ENCODE measurements around the gene CCNH.

Gene CCNH

DNA sequence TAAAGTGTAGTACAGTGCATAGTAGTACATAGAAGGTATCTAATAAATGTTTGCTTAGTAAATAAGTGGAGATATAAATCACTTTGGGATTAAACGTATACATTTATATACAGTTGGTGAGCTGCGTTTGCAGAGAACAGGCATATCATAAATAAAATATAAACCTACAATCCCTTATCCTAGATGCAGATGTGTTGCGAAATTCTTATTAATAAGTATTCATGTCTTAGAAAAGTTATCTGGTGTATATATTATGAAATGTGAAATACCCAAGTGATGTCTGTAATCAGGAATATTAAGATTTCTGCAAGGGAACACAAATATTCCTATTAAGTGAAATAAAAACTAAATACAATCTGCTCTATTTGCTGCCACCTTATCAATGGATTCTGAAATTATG, 8.8 kb downstream of the CCNH start:
- Histone ChIP-seq H3K9me3 (ENCODE audit: control insufficient read depth, insufficient read depth, low read depth, low read length) (no peaks in the 10 kb centered on the region), H3K36me3 (ENCODE audit: control insufficient read depth, insufficient read depth, low read length) (peaks cover 98% of the 10 kb centered on the region)

DNA sequence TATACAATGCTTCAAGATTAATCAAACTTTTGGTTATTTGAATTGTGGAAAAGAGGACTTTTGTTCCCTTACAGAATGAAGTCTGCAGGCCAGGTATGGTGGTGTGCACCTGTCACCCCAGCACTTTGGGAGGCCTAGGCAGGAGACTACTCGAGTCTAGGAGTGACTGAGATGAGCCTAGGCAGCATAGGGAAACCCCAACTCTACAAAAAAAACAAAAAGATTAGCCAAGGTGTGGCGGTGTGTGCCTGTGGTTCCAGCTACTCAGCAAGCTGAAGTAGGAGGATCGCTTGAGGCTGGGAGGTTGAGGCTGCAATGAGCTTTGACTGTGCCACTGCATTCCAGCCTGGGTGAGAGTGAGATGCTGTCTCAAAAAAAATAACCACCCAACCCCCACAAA, 9.3 kb downstream of the CCNH start:
- no peaks in the 10 kb centered on the region for H3K27me3 ChIP-seq (ENCODE audit: control insufficient read depth, insufficient read depth, low read length)
- H3K4me1 ChIP-seq (ENCODE audit: control insufficient read depth, insufficient read depth, low read length): no peaks in the 10 kb centered on the region
- no peak overlapping the region for H3K27ac ChIP-seq (ENCODE audit: low read depth, low read length)
- H3K9ac ChIP-seq (ENCODE audit: low read length): no peak overlapping the region
- no peaks in the 10 kb centered on the region for H3K9me3 ChIP-seq (ENCODE audit: control insufficient read depth, insufficient read depth, low read depth, low read length)
- H3K4me3 ChIP-seq (ENCODE audit: low read depth, low read length): no peak overlapping the region
- peaks cover 97% of the 10 kb centered on the region for H3K36me3 ChIP-seq (ENCODE audit: control insufficient read depth, insufficient read depth, low read length)

More for the DNA sequence above, 8.8 kb downstream of the CCNH start:
- H3K27ac ChIP-seq (ENCODE audit: low read depth, low read length): no peak overlapping the region
- H3K4me1 ChIP-seq (ENCODE audit: control insufficient read depth, insufficient read depth, low read length): no peaks in the 10 kb centered on the region
- no peak overlapping the region for H3K4me3 ChIP-seq (ENCODE audit: low read depth, low read length)
- no peaks in the 10 kb centered on the region for H3K27me3 ChIP-seq (ENCODE audit: control insufficient read depth, insufficient read depth, low read length)
- no peak overlapping the region for H3K9ac ChIP-seq (ENCODE audit: low read length)

DNA sequence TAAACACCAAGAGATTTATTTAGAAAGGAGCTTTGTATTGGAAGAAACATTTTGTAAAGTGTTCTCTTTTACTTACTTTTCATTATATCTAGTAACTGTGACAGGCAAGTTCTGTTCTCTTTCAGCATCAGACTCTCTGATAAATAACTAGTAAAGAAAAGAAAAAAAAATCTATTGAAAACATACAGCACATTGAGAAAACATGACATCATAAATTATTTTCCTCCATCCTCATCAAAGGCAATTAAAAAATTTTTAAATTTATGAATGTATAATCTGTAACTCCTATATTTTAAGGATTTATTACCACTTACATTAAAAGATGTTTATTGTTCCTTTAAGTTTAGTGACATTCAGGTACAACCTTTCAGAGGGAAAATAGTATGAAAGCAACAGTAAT, 11.1 kb downstream of the CCNH start:
- Histone ChIP-seq H3K9me3 (ENCODE audit: control insufficient read depth, insufficient read depth, low read depth, low read length) (no peaks in the 10 kb centered on the region), H3K9ac (ENCODE audit: low read length) (no peak overlapping the region), H3K36me3 (ENCODE audit: control insufficient read depth, insufficient read depth, low read length) (peaks cover 97% of the 10 kb centered on the region), H3K27ac (ENCODE audit: low read depth, low read length) (no peak overlapping the region), H3K4me3 (ENCODE audit: low read depth, low read length) (no peak overlapping the region), H3K4me1 (ENCODE audit: control insufficient read depth, insufficient read depth, low read length) (no peaks in the 10 kb centered on the region), H3K27me3 (ENCODE audit: control insufficient read depth, insufficient read depth, low read length) (no peaks in the 10 kb centered on the region)

DNA sequence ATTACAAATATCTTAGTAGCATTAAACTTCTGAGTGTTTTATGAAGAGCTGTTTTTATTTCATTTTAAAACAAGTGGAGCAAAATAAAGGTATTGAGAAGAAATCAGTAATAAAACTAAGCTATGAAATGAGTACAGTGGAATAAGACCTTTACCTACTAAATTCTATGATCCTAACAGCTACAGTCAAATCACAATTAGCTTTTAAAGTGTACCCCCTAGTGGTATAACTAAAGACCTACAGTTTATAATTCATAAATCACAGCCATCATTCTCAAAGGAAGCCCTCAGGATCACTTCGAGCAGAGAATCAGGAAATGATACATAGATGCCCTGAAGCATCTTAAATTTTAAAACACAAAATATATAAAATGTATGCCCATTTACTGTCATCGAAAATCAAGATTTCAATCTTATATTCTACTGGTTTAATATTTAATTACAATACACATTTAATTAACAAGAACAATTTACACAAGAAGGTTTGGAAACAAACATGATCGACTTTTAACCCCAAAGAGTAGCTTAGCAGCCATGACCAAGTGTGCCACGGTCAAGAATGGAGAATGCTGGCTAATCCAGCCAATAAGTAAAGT, 12.3 kb downstream of the CCNH start:
- no peak overlapping the region for H3K4me3 ChIP-seq (ENCODE audit: low read depth, low read length)
- peaks cover 96% of the 10 kb centered on the region for H3K36me3 ChIP-seq (ENCODE audit: control insufficient read depth, insufficient read depth, low read length)
- no peak overlapping the region for H3K27ac ChIP-seq (ENCODE audit: low read depth, low read length)
- H3K4me1 ChIP-seq (ENCODE audit: control insufficient read depth, insufficient read depth, low read length): no peaks in the 10 kb centered on the region
- no peaks in the 10 kb centered on the region for H3K9me3 ChIP-seq (ENCODE audit: control insufficient read depth, insufficient read depth, low read depth, low read length)
- H3K9ac ChIP-seq (ENCODE audit: low read length): no peak overlapping the region
- no peaks in the 10 kb centered on the region for H3K27me3 ChIP-seq (ENCODE audit: control insufficient read depth, insufficient read depth, low read length)

DNA sequence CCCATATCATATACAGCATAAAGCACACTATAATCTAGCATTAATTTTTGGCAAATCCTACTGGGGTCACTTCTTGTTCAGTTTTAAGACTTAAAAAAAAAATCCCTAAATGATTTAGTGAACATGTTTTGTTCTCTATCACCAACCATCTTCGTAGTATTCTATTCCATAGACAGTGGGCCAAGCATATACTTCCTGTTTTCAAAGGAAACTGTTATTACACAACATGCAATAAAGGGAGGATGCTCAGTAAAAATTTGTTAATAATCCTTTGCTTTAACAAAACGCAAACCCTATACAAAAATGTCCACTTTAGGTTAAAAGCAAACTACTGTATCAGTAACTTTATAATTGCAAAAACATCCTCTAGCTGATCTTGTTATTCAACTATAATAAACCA, 13.0 kb downstream of the CCNH start:
- no peaks in the 10 kb centered on the region for H3K4me1 ChIP-seq (ENCODE audit: control insufficient read depth, insufficient read depth, low read length)
- H3K9me3 ChIP-seq (ENCODE audit: control insufficient read depth, insufficient read depth, low read depth, low read length): no peaks in the 10 kb centered on the region
- H3K36me3 ChIP-seq (ENCODE audit: control insufficient read depth, insufficient read depth, low read length): peaks cover 96% of the 10 kb centered on the region
- H3K4me3 ChIP-seq (ENCODE audit: low read depth, low read length): no peak overlapping the region
- H3K27ac ChIP-seq (ENCODE audit: low read depth, low read length): no peak overlapping the region
- H3K27me3 ChIP-seq (ENCODE audit: control insufficient read depth, insufficient read depth, low read length): no peaks in the 10 kb centered on the region
- no peak overlapping the region for H3K9ac ChIP-seq (ENCODE audit: low read length)

DNA sequence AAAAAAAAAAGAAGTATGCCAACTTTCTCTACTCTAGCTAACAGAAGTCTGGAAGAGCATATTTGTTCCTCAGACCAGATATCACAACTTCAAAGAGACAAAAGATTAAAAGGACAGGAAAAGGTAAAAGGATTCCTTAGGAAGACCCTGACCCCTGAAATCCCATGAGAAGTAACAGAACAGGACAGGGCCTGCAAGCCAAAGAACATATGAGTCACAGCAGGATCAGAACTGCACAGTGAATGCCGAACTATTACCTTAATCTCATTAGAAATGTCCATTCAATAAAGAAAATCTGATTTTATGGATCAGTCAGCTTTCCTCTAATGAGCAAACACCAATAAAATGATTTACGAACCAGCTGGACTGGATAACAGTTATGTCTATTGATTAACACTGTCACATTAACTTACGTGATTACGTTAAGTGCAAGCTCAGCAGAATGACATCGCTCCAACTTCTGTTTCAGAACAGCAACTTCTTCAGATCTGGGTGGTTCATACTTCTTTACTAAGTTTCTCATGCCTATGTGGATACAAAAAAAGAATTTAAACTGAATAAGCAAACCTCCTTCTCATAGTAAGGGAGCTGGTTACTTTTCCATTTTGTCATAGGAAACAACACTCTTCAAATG, 13.6 kb downstream of the CCNH start:
- H3K9ac ChIP-seq (ENCODE audit: low read length): no peak overlapping the region
- H3K4me3 ChIP-seq (ENCODE audit: low read depth, low read length): no peak overlapping the region
- no peaks in the 10 kb centered on the region for H3K4me1 ChIP-seq (ENCODE audit: control insufficient read depth, insufficient read depth, low read length)
- H3K27me3 ChIP-seq (ENCODE audit: control insufficient read depth, insufficient read depth, low read length): no peaks in the 10 kb centered on the region
- no peaks in the 10 kb centered on the region for H3K9me3 ChIP-seq (ENCODE audit: control insufficient read depth, insufficient read depth, low read depth, low read length)
- H3K27ac ChIP-seq (ENCODE audit: low read depth, low read length): no peak overlapping the region
- H3K36me3 ChIP-seq (ENCODE audit: control insufficient read depth, insufficient read depth, low read length): peaks cover 96% of the 10 kb centered on the region

DNA sequence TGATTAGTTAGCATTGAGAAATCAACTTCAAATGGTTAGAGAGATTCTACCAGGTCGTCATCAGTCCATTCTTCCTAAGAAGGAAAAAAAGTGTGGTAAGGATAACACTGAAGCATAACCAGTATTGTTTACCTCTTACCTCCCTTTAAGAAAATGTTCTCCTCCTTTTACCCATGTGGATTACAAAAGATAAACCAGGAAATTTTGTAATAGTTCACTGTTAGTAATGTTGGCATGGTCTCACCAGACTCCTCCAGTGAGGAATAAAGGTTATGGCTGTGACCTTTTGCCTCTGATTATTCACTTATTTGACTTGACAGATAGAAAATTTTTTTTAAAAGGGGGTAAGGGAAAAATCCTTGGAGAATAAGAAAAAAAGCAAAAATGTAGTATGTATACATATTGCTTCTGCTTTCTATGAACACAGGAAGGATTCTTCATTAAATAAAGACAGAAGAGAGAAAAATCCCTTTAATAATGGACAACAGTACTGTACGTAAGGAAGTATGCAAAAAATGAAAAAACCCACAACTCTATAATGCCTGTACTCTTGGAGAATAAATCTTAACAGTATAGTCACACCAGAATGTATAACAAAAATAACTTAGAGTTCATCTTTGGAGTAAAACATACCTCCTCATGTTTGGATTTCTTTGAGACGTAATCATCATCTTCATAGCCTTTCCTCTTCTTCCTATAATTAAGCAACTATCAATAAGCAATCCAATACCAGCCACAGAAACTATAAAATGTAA, 18.1 kb downstream of the CCNH start:
- no peak overlapping the region for H3K4me3 ChIP-seq (ENCODE audit: low read depth, low read length)
- no peaks in the 10 kb centered on the region for H3K27me3 ChIP-seq (ENCODE audit: control insufficient read depth, insufficient read depth, low read length)
- no peaks in the 10 kb centered on the region for H3K4me1 ChIP-seq (ENCODE audit: control insufficient read depth, insufficient read depth, low read length)
- no peak overlapping the region for H3K27ac ChIP-seq (ENCODE audit: low read depth, low read length)
- peaks cover 96% of the 10 kb centered on the region for H3K36me3 ChIP-seq (ENCODE audit: control insufficient read depth, insufficient read depth, low read length)
- H3K9me3 ChIP-seq (ENCODE audit: control insufficient read depth, insufficient read depth, low read depth, low read length): no peaks in the 10 kb centered on the region
- no peak overlapping the region for H3K9ac ChIP-seq (ENCODE audit: low read length)

DNA sequence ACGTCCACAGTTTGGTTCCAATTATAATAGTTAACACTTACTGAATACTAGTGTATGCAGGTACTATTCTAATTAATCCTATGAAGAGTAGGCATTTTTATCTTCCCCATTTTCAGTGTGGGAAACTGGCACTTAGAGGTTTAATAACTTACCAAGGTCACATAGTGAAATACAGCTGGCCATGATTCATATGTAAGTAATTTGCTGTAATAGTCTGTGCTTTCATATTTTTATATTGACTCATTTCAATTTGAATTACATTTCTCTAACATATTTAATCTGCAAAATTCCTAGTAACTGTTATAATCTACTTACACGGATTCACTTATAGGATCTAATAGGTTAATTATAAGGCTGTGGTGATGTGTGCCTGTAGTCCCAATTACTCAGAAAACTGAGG, 19.4 kb downstream of the CCNH start:
- Histone ChIP-seq H3K9me3 (ENCODE audit: control insufficient read depth, insufficient read depth, low read depth, low read length) (no peaks in the 10 kb centered on the region), H3K4me1 (ENCODE audit: control insufficient read depth, insufficient read depth, low read length) (no peaks in the 10 kb centered on the region), H3K36me3 (ENCODE audit: control insufficient read depth, insufficient read depth, low read length) (peaks cover 95% of the 10 kb centered on the region), H3K27ac (ENCODE audit: low read depth, low read length) (no peak overlapping the region), H3K4me3 (ENCODE audit: low read depth, low read length) (no peak overlapping the region), H3K9ac (ENCODE audit: low read length) (no peak overlapping the region), H3K27me3 (ENCODE audit: control insufficient read depth, insufficient read depth, low read length) (no peaks in the 10 kb centered on the region)

DNA sequence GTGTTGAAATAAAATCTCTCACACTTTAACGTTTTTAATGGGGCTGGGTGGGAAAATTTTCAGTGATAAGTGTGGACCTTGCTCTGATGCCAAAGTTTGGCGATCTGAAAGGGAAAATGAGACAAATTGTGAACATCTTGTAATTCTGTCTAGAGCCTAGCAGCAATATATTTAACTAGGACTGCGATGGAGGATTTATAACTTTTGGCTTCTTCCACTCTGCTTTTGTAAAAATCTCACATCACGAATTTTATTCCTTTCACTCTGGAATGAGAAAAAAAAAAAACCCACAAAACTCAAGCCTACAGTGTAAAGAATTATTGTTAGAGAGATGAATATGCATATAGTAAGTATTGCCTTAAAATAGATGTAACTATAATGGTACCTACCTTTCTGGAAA, 19.9 kb downstream of the CCNH start:
- Histone ChIP-seq H3K4me3 (ENCODE audit: low read depth, low read length) (no peak overlapping the region), H3K36me3 (ENCODE audit: control insufficient read depth, insufficient read depth, low read length) (peaks cover 96% of the 10 kb centered on the region), H3K4me1 (ENCODE audit: control insufficient read depth, insufficient read depth, low read length) (no peaks in the 10 kb centered on the region), H3K27ac (ENCODE audit: low read depth, low read length) (no peak overlapping the region), H3K27me3 (ENCODE audit: control insufficient read depth, insufficient read depth, low read length) (no peaks in the 10 kb centered on the region), H3K9ac (ENCODE audit: low read length) (no peak overlapping the region), H3K9me3 (ENCODE audit: control insufficient read depth, insufficient read depth, low read depth, low read length) (no peaks in the 10 kb centered on the region)

DNA sequence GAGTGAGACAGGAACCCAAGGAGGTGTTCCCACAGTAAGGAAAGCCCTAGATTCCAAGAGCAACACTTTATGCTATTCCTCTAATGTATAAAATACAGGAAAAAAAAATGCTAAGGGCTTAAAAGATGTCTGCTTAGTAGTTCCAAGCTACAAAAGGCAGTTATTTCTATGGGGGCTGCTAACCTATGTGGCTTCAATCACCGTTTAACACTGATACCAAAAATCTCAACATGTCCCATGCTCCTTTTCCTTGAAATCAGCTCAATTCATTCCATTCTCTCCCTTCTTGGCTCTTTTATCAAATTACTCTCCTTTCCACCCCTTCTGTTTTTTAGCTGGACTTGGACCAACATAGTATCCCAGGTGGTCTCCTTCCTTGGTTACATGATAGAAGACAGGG, 20.6 kb downstream of the CCNH start:
- Histone ChIP-seq H3K27me3 (ENCODE audit: control insufficient read depth, insufficient read depth, low read length) (no peaks in the 10 kb centered on the region), H3K9ac (ENCODE audit: low read length) (no peak overlapping the region), H3K27ac (ENCODE audit: low read depth, low read length) (no peak overlapping the region), H3K4me3 (ENCODE audit: low read depth, low read length) (no peak overlapping the region), H3K9me3 (ENCODE audit: control insufficient read depth, insufficient read depth, low read depth, low read length) (no peaks in the 10 kb centered on the region), H3K4me1 (ENCODE audit: control insufficient read depth, insufficient read depth, low read length) (no peaks in the 10 kb centered on the region), H3K36me3 (ENCODE audit: control insufficient read depth, insufficient read depth, low read length) (peaks cover 96% of the 10 kb centered on the region)

DNA sequence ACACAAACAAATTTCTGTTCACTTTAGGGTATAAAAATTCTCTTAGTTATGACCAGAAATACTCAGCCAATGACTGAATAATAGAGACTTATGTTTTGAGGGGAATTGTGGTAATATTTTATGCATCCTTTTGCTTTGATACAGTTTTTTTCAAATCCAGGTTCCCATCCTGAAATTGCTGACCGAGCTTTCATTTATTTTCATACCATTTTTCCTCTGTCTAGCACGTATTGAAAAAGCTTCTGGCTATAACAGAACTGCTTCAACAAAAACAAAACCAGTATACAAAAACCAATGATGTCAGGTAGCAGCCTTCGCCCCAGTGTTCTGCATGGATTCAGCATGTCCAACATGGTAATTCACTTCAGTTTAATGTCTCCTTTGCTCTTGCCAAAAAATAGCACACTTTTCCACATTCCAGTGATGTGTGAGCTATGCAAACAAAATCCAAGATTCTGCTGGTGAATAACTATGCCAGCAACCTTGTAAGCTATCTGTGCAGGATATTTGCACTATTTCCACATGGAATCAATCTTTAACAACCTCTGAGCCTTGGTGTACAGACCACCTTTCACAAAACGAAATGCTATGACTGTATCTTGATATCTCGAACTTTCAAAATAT, 22.0 kb downstream of the CCNH start:
- H3K36me3 ChIP-seq (ENCODE audit: control insufficient read depth, insufficient read depth, low read length): peaks cover 98% of the 10 kb centered on the region

More for the DNA sequence above, 22.0 kb downstream of the CCNH start:
- no peak overlapping the region for H3K27ac ChIP-seq (ENCODE audit: low read depth, low read length)
- H3K9ac ChIP-seq (ENCODE audit: low read length): no peak overlapping the region
- no peaks in the 10 kb centered on the region for H3K4me1 ChIP-seq (ENCODE audit: control insufficient read depth, insufficient read depth, low read length)
- no peaks in the 10 kb centered on the region for H3K9me3 ChIP-seq (ENCODE audit: control insufficient read depth, insufficient read depth, low read depth, low read length)
- no peaks in the 10 kb centered on the region for H3K27me3 ChIP-seq (ENCODE audit: control insufficient read depth, insufficient read depth, low read length)
- no peak overlapping the region for H3K4me3 ChIP-seq (ENCODE audit: low read depth, low read length)

All from HUES6 (cell line).